ENCODE data around the gene GALNT6.
"Not testable (repeated sequence)": the region's sequence is repeated elsewhere in the genome, so short reads cannot be mapped to it uniquely, and the experiment has no call there.

Gene GALNT6

GRCh38 chr12:51345681-51346080 lies 45.5 kb downstream of the GALNT6 start:
- TF ChIP-seq SP1 (IDR thresholded peaks at IDR 0.05) (no peak), NFRKB (IDR thresholded peaks at IDR 0.05) (no peak), TARDBP (IDR thresholded peaks at IDR 0.05) (no peak), SUZ12 (IDR thresholded peaks at IDR 0.05) (no peak), CTBP1 (IDR thresholded peaks at IDR 0.05; ENCODE audit: borderline replicate concordance) (no peak), L3MBTL2 (conservative IDR thresholded peaks at IDR 0.05) (no peak), FOXK2 (IDR thresholded peaks at IDR 0.05) (no peak), ZNF384 (IDR thresholded peaks at IDR 0.05) (no peak), FOXA1 (IDR thresholded peaks at IDR 0.05) (no peak), PKNOX1 (IDR thresholded peaks at IDR 0.05) (no peak), LEF1 (IDR thresholded peaks at IDR 0.05; ENCODE audit: borderline replicate concordance) (no peak), FOXM1 (IDR thresholded peaks at IDR 0.05; ENCODE audit: borderline replicate concordance) (no peak), HDGF (IDR thresholded peaks at IDR 0.05; ENCODE audit: borderline replicate concordance) (no peak), BHLHE40 (IDR thresholded peaks at IDR 0.05; ENCODE audit: borderline replicate concordance) (no peak), ARNT (IDR thresholded peaks at IDR 0.05) (no peak), ELF4 (IDR thresholded peaks at IDR 0.05) (no peak)
- ChIA-PET POLR2A (no interaction called here), CTCF (no interaction called here)
- DNase-seq (ENCODE audit: extremely low spot score): no peak

- ChIA-PET CTCF (no interaction called here), POLR2A (no interaction called here)
- TF ChIP-seq HDGF (IDR thresholded peaks at IDR 0.05; ENCODE audit: borderline replicate concordance) (no peak), PKNOX1 (IDR thresholded peaks at IDR 0.05) (no peak), SUZ12 (IDR thresholded peaks at IDR 0.05) (no peak), CTBP1 (IDR thresholded peaks at IDR 0.05; ENCODE audit: borderline replicate concordance) (no peak), FOXK2 (IDR thresholded peaks at IDR 0.05) (no peak), BHLHE40 (IDR thresholded peaks at IDR 0.05; ENCODE audit: borderline replicate concordance) (no peak), L3MBTL2 (conservative IDR thresholded peaks at IDR 0.05) (no peak), LEF1 (IDR thresholded peaks at IDR 0.05; ENCODE audit: borderline replicate concordance) (no peak), FOXM1 (IDR thresholded peaks at IDR 0.05; ENCODE audit: borderline replicate concordance) (no peak), FOXA1 (IDR thresholded peaks at IDR 0.05) (no peak), TARDBP (IDR thresholded peaks at IDR 0.05) (no peak), ELF4 (IDR thresholded peaks at IDR 0.05) (no peak), NFRKB (IDR thresholded peaks at IDR 0.05) (no peak), ZNF384 (IDR thresholded peaks at IDR 0.05) (no peak), ARNT (IDR thresholded peaks at IDR 0.05) (no peak), SP1 (IDR thresholded peaks at IDR 0.05) (no peak)
- no peak for DNase-seq (ENCODE audit: extremely low spot score)
Observed at GRCh38 chr12:51343201-51343600, 48.0 kb downstream of the GALNT6 start.

- CTCF ChIA-PET: interaction anchor here (0.6 kb wide), 1 partner anchor 21 kb away, joined by 3 read pairs; no protein-coding TSS in a partner anchor
- POLR2A ChIA-PET: interaction anchor here (1.5 kb wide), 1 partner anchor 260 kb away, joined by 3 read pairs; no protein-coding TSS in a partner anchor
- TF ChIP-seq FOXM1 (IDR thresholded peaks at IDR 0.05; ENCODE audit: borderline replicate concordance): no peak
- no peak for TF ChIP-seq ARNT (IDR thresholded peaks at IDR 0.05)
- no peak for TF ChIP-seq NFRKB (IDR thresholded peaks at IDR 0.05)
- no peak for TF ChIP-seq HDGF (IDR thresholded peaks at IDR 0.05; ENCODE audit: borderline replicate concordance)
- TF ChIP-seq ELF4 (IDR thresholded peaks at IDR 0.05): no peak
- TF ChIP-seq SP1 (IDR thresholded peaks at IDR 0.05): no peak
- no peak for TF ChIP-seq SUZ12 (IDR thresholded peaks at IDR 0.05)
- no peak for DNase-seq (ENCODE audit: extremely low spot score)
Observed at GRCh38 chr12:51342416-51342815, 48.8 kb downstream of the GALNT6 start.

GRCh38 chr12:51341251-51342007 lies 49.8 kb downstream of the GALNT6 start:
- DNase-seq (ENCODE audit: extremely low spot score): peak; percentile 71
- ChIA-PET CTCF (interaction anchor here (0.6 to 2.0 kb wide), 14 partner anchors 10 to 1307 kb away, joined by 3 to 16 read pairs (median 4); partner anchors contain the start of gene CSRNP2), POLR2A (interaction anchor here (0.6 to 1.5 kb wide), 5 partner anchors 72 to 578 kb away, joined by 3 to 6 read pairs (median 3); partner anchors contain the start of genes DAZAP2 and POU6F1)
- TF ChIP-seq ELF4 (IDR thresholded peaks at IDR 0.05) (no peak), HDGF (IDR thresholded peaks at IDR 0.05; ENCODE audit: borderline replicate concordance) (no peak), PKNOX1 (IDR thresholded peaks at IDR 0.05) (no peak), LEF1 (IDR thresholded peaks at IDR 0.05; ENCODE audit: borderline replicate concordance) (no peak), NFRKB (IDR thresholded peaks at IDR 0.05) (no peak), BHLHE40 (IDR thresholded peaks at IDR 0.05; ENCODE audit: borderline replicate concordance) (no peak), L3MBTL2 (conservative IDR thresholded peaks at IDR 0.05) (no peak), FOXK2 (IDR thresholded peaks at IDR 0.05) (no peak), ARNT (IDR thresholded peaks at IDR 0.05) (no peak), ZNF384 (IDR thresholded peaks at IDR 0.05) (no peak), CTBP1 (IDR thresholded peaks at IDR 0.05; ENCODE audit: borderline replicate concordance) (no peak), SUZ12 (IDR thresholded peaks at IDR 0.05) (no peak), SP1 (IDR thresholded peaks at IDR 0.05) (no peak), FOXA1 (IDR thresholded peaks at IDR 0.05) (no peak), FOXM1 (IDR thresholded peaks at IDR 0.05; ENCODE audit: borderline replicate concordance) (no peak), TARDBP (IDR thresholded peaks at IDR 0.05) (no peak)

GRCh38 chr12:51339750-51340149 lies 51.5 kb downstream of the GALNT6 start:
- TF ChIP-seq ZNF384 (IDR thresholded peaks at IDR 0.05) (no peak), FOXK2 (IDR thresholded peaks at IDR 0.05) (no peak), ELF4 (IDR thresholded peaks at IDR 0.05) (no peak), SP1 (IDR thresholded peaks at IDR 0.05) (no peak), ARNT (IDR thresholded peaks at IDR 0.05) (no peak), HDGF (IDR thresholded peaks at IDR 0.05; ENCODE audit: borderline replicate concordance) (no peak), CTBP1 (IDR thresholded peaks at IDR 0.05; ENCODE audit: borderline replicate concordance) (no peak), NFRKB (IDR thresholded peaks at IDR 0.05) (no peak), FOXM1 (IDR thresholded peaks at IDR 0.05; ENCODE audit: borderline replicate concordance) (no peak), L3MBTL2 (conservative IDR thresholded peaks at IDR 0.05) (no peak), FOXA1 (IDR thresholded peaks at IDR 0.05) (no peak), SUZ12 (IDR thresholded peaks at IDR 0.05) (no peak), PKNOX1 (IDR thresholded peaks at IDR 0.05) (no peak), TARDBP (IDR thresholded peaks at IDR 0.05) (no peak), LEF1 (IDR thresholded peaks at IDR 0.05; ENCODE audit: borderline replicate concordance) (no peak)
- ChIA-PET CTCF (interaction anchor here (2.0 kb wide), 1 partner anchor 12 kb away, joined by 16 read pairs; no protein-coding TSS in a partner anchor), POLR2A (no interaction called here)
- no peak for DNase-seq (ENCODE audit: extremely low spot score)

- CTCF ChIA-PET; DNase-seq (ENCODE audit: extremely low spot score); POLR2A ChIA-PET: not testable (repeated sequence)
Observed at GRCh38 chr12:51337336-51337735, 53.9 kb downstream of the GALNT6 start.

All from HEK293T (cell line).